Fibroblast of lung (primary cell): ENCODE data around the gene PLXNA4.

Source experiments
- CTCF ChIP-seq, 2 donors: IDR thresholded peaks in 1 of 2; conservative IDR thresholded peaks in 1 of 2; 1 replicate in 1 of 2; 2 replicates in 1 of 2; pipeline ENCODE4 v1.5.1; 2011 to 2012; ENCODE audit warnings: low read length in 2 of 2, control low read depth in 1 of 2, inconsistent platforms in 1 of 2, low read depth in 1 of 2, mild to moderate bottlenecking in 1 of 2
- EZH2 ChIP-seq: IDR thresholded peaks from 2 replicates; pipeline ENCODE4 v1.5.1; 2012; ENCODE audit warnings: low read length, control low read depth, mild to moderate bottlenecking; ENCODE audit errors: missing control alignments

GRCh38 chr7:132252793-132253100 is 323.5 kb downstream of the PLXNA4 start:
- no peak for TF ChIP-seq CTCF (conservative IDR thresholded peaks at IDR 0.05 in 1 of 2, IDR thresholded peaks at IDR 0.05 in 1 of 2; ENCODE audit: low read depth in 1 of 2, low read length in 2 of 2)
- TF ChIP-seq EZH2 = no peak
